ENCODE data around the gene ARID3B. TPM values are rescaled to one million over a fixed set of nuclear protein-coding genes. Genes with fewer than 3 reads are reported as not detected.

The ARID3B gene
- total and polyA plus RNA-seq, 2 donors: 3.0 to 4.3 TPM

- no peak for DNase-seq (ENCODE audit: extremely low spot score)
- WGBS: 71% methylated on average over 8 of the region's 8 CpGs
- no peak overlapping the region for H3K4me3 ChIP-seq (ENCODE audit: low read depth, low read length)
- H3K36me3 ChIP-seq (ENCODE audit: insufficient read depth): no peaks in the 10 kb centered on the region
- no peaks in the 10 kb centered on the region for H3K4me1 ChIP-seq (ENCODE audit: insufficient read depth)
- H3K27ac ChIP-seq (ENCODE audit: low read depth): no peak overlapping the region
Measured at GRCh38 chr15:74542166-74543042, 1.4 kb downstream of the ARID3B start.

GRCh38 chr15:74543043-74543422, 2.0 kb downstream of the ARID3B start:
- WGBS: 72% methylated on average over 3 of the region's 3 CpGs
- no peak overlapping the region for H3K4me3 ChIP-seq (ENCODE audit: low read depth, low read length)

GRCh38 chr15:74543583-74543982, 2.6 kb downstream of the ARID3B start:
- Histone ChIP-seq H3K27ac (ENCODE audit: low read depth) (no peak overlapping the region), H3K4me1 (ENCODE audit: insufficient read depth) (no peaks in the 10 kb centered on the region), H3K36me3 (ENCODE audit: insufficient read depth) (no peaks in the 10 kb centered on the region), H3K4me3 (ENCODE audit: low read depth, low read length) (no peak overlapping the region)
- WGBS: 65% methylated on average over 3 of the region's 3 CpGs
- no peak for DNase-seq (ENCODE audit: extremely low spot score)

More at GRCh38 chr15:74543043-74543422, 2.0 kb downstream of the ARID3B start:
- Histone ChIP-seq H3K36me3 (ENCODE audit: insufficient read depth) (no peaks in the 10 kb centered on the region), H3K4me1 (ENCODE audit: insufficient read depth) (no peaks in the 10 kb centered on the region), H3K27ac (ENCODE audit: low read depth) (no peak overlapping the region)
- no peak for DNase-seq (ENCODE audit: extremely low spot score)

DNA sequence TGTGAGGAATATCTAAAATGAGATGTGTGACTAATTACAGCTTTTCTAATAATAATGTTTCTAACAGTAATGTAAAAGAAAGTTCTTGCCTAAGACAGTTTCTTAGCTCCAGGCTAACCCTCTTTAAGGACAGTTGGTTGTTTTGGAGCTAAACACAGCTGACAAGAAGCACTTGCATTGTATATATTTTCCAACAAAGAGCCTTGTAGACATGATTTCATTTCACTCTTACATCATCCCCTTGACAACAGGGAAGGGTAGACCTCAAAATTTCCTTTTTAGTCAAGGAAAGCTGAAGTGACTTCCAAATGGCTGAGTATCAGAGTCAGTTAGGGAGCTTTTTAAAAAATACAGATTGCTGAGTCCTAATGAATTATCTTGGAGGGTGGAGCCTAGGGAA, 4.1 kb downstream of the ARID3B start:
- no peak overlapping the region for H3K27ac ChIP-seq (ENCODE audit: low read depth)
- DNase-seq (ENCODE audit: extremely low spot score): no peak
- no peaks in the 10 kb centered on the region for H3K4me1 ChIP-seq (ENCODE audit: insufficient read depth)
- H3K36me3 ChIP-seq (ENCODE audit: insufficient read depth): no peaks in the 10 kb centered on the region
- no peak overlapping the region for H3K4me3 ChIP-seq (ENCODE audit: low read depth, low read length)

GRCh38 chr15:74545776-74546656, 5.0 kb downstream of the ARID3B start:
- H3K4me1 ChIP-seq (ENCODE audit: insufficient read depth): no peaks in the 10 kb centered on the region

GRCh38 chr15:74547616-74548015, 6.6 kb downstream of the ARID3B start:
- no peak overlapping the region for H3K27ac ChIP-seq (ENCODE audit: low read depth)
- H3K4me1 ChIP-seq (ENCODE audit: insufficient read depth): no peaks in the 10 kb centered on the region
- no peak for DNase-seq (ENCODE audit: extremely low spot score)
- H3K4me3 ChIP-seq (ENCODE audit: low read depth, low read length): no peak overlapping the region
- H3K36me3 ChIP-seq (ENCODE audit: insufficient read depth): no peaks in the 10 kb centered on the region
- 88% methylated on average over 3 of the region's 3 CpGs for WGBS

More at GRCh38 chr15:74545776-74546656, 5.0 kb downstream of the ARID3B start:
- peak; percentile 97 for DNase-seq (ENCODE audit: extremely low spot score)
- H3K36me3 ChIP-seq (ENCODE audit: insufficient read depth): no peaks in the 10 kb centered on the region
- H3K4me3 ChIP-seq (ENCODE audit: low read depth, low read length): no peak overlapping the region
- 2% methylated on average over 23 of the region's 23 CpGs for WGBS
- H3K27ac ChIP-seq (ENCODE audit: low read depth): no peak overlapping the region

- Histone ChIP-seq H3K27ac (ENCODE audit: low read depth) (no peak overlapping the region), H3K36me3 (ENCODE audit: insufficient read depth) (peaks cover 2% of the 10 kb centered on the region), H3K4me1 (ENCODE audit: insufficient read depth) (no peaks in the 10 kb centered on the region), H3K4me3 (ENCODE audit: low read depth, low read length) (no peak overlapping the region)
- no peak for DNase-seq (ENCODE audit: extremely low spot score)
- 78% methylated on average over 5 of the region's 5 CpGs for WGBS
Measured at GRCh38 chr15:74548241-74548640, 7.2 kb downstream of the ARID3B start.

- H3K4me3 ChIP-seq (ENCODE audit: low read depth, low read length): no peak overlapping the region
- H3K36me3 ChIP-seq (ENCODE audit: insufficient read depth): peaks cover 2% of the 10 kb centered on the region
- WGBS: 96% methylated on average over 5 of the region's 5 CpGs
- H3K4me1 ChIP-seq (ENCODE audit: insufficient read depth): no peaks in the 10 kb centered on the region
- no peak for DNase-seq (ENCODE audit: extremely low spot score)
- H3K27ac ChIP-seq (ENCODE audit: low read depth): no peak overlapping the region
Measured at GRCh38 chr15:74549816-74550215, 8.8 kb downstream of the ARID3B start.

DNA sequence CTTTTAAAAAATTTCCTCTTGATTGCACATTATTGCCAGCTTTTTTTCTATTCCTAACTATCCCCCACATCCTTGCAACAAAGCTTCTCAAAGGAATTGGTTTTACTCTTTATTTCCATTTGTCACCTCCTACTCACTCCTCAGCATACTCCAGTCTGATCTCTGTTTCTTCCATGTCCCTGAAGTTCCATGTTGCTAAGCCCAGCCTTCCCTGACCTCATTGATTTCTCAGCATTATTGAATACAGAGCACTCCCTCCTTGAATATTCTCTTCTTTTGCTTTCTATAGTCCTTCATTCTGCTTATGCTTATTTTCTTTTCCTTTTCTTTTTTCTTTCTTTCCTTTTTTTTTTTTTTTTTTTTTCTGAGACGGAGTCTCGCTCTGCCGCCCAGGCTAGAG, 10.7 kb downstream of the ARID3B start:
- 95% methylated on average over 3 of the region's 3 CpGs for WGBS
- DNase-seq (ENCODE audit: extremely low spot score): no peak
- H3K4me1 ChIP-seq (ENCODE audit: insufficient read depth): no peaks in the 10 kb centered on the region
- H3K36me3 ChIP-seq (ENCODE audit: insufficient read depth): peaks cover 2% of the 10 kb centered on the region
- H3K4me3 ChIP-seq (ENCODE audit: low read depth, low read length): no peak overlapping the region
- no peak overlapping the region for H3K27ac ChIP-seq (ENCODE audit: low read depth)

- Histone ChIP-seq H3K4me3 (ENCODE audit: low read depth, low read length) (no peak overlapping the region), H3K4me1 (ENCODE audit: insufficient read depth) (no peaks in the 10 kb centered on the region), H3K36me3 (ENCODE audit: insufficient read depth) (peaks cover 2% of the 10 kb centered on the region), H3K27ac (ENCODE audit: low read depth) (no peak overlapping the region)
- 86% methylated on average over 5 of the region's 5 CpGs for WGBS
- no peak for DNase-seq (ENCODE audit: extremely low spot score)
Measured at GRCh38 chr15:74552773-74553441, 11.9 kb downstream of the ARID3B start.

- WGBS: 91% methylated on average over 4 of the region's 4 CpGs
- H3K27ac ChIP-seq (ENCODE audit: low read depth): no peak overlapping the region
- peaks cover 2% of the 10 kb centered on the region for H3K36me3 ChIP-seq (ENCODE audit: insufficient read depth)
- H3K4me3 ChIP-seq (ENCODE audit: low read depth, low read length): no peak overlapping the region
- no peak for DNase-seq (ENCODE audit: extremely low spot score)
- no peaks in the 10 kb centered on the region for H3K4me1 ChIP-seq (ENCODE audit: insufficient read depth)
Measured at GRCh38 chr15:74555192-74555591, 14.2 kb downstream of the ARID3B start.

DNA sequence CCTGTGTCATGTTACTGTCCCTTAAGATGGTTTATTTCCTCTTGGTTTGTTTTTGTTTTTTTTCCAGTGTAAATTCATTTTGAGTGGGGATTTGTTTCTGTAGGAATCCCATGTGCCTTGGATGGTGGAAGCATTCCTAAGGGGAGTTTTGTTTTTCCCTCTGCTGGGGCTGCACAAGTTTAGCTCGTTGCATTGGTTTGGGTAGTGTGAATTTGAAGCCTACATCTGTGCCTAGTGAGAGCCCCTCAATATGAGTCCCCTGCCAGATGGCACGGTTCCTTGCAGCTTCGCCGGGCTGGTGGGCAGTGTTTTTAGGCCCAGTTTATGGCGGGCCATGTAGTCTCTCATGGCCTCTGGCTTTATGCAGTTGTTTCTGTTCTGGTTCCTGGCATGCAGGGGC, 17.7 kb downstream of the ARID3B start:
- Histone ChIP-seq H3K27ac (ENCODE audit: low read depth) (no peak overlapping the region), H3K36me3 (ENCODE audit: insufficient read depth) (no peaks in the 10 kb centered on the region), H3K4me1 (ENCODE audit: insufficient read depth) (no peaks in the 10 kb centered on the region), H3K4me3 (ENCODE audit: low read depth, low read length) (no peak overlapping the region)
- no peak for DNase-seq (ENCODE audit: extremely low spot score)
- WGBS: 94% methylated on average over 5 of the region's 5 CpGs

GRCh38 chr15:74563442-74563841, 22.4 kb downstream of the ARID3B start:
- no peak for DNase-seq (ENCODE audit: extremely low spot score)
- H3K36me3 ChIP-seq (ENCODE audit: insufficient read depth): no peaks in the 10 kb centered on the region
- H3K27ac ChIP-seq (ENCODE audit: low read depth): no peak overlapping the region
- WGBS: 92% methylated on average over 3 of the region's 3 CpGs
- no peaks in the 10 kb centered on the region for H3K4me1 ChIP-seq (ENCODE audit: insufficient read depth)
- H3K4me3 ChIP-seq (ENCODE audit: low read depth, low read length): no peak overlapping the region
